GM12878 (cell line): ENCODE measurements around the gene DNAJC18. TPM values are rescaled to one million over a fixed set of nuclear protein-coding genes. Genes with fewer than 3 reads are reported as not detected.

Experiments used
- ATAC-seq: fragments of 200-7000 bp; cut with Tn5 transposase; 3 replicates; pipeline ENCODE4 v1.9.1; 2020; ENCODE audit warnings: mild to moderate bottlenecking, moderate library complexity
- BruUV-seq: library from RNA; stranded (reverse); fragments of 400-500 nt; replicated peaks from 2 replicates; lab custom pipeline; 2021; lab: Mats Ljungman, UMichigan
- CTCF ChIA-PET: fragments of 300-600 bp; sonication (Branson Sonifier 250); formaldehyde crosslinking; extraction: SDS; loops from one replicate; lab custom pipeline; 2021; ENCODE audit warnings: inconsistent platforms; lab: Yijun Ruan, JAX
- POLR2A ChIA-PET: fragments of 350-600 bp; formaldehyde crosslinking; extraction: SDS; loops from one replicate; lab custom pipeline; 2021; ENCODE audit warnings: inconsistent platforms; lab: Charles Lee
- RAD21 ChIA-PET: fragments of 300-600 bp; sonication (Branson Sonifier 250); formaldehyde crosslinking; loops from one replicate; lab custom pipeline; 2023; ENCODE audit warnings: antibody characterized with exemption; ENCODE audit not compliant: unreplicated experiment; lab: Charles Lee
- SMC1A ChIA-PET: fragments of 300-600 bp; sonication (Branson Sonifier 250); formaldehyde crosslinking; loops from one replicate; lab custom pipeline; 2023; ENCODE audit not compliant: unreplicated experiment, uncharacterized antibody; lab: Charles Lee
- DNase-seq: peaks from one replicate; pipeline ENCODE4 v3.0.0-alpha.2; 2011; ENCODE audit warnings: low read depth, low spot score
- FAIRE-seq: peaks from 3 replicates; lab custom pipeline; 2011; peaks lifted over from hg19 to GRCh38; lab: Jason Lieb, UNC
- H2AFZ ChIP-seq: 2 replicates; pipeline ENCODE4 v1.6.0; 2011; ENCODE audit warnings: low read depth, low read length, control low read depth; ENCODE audit not compliant: control insufficient read depth
- H3K27ac ChIP-seq: 2 replicates; pipeline ENCODE4 v1.5.1; 2011; ENCODE audit warnings: control low read depth; ENCODE audit not compliant: control insufficient read depth, insufficient read depth
- H3K27me3 ChIP-seq, 2 experiments: replicated peaks in 1 of 2; 2 replicates each; pipeline versions ENCODE4 v1.6.0 to v1.6.1; 2011; ENCODE audit warnings: low read length in 1 of 2; ENCODE audit not compliant: control insufficient read depth in 2 of 2, insufficient read depth in 2 of 2
- H3K36me3 ChIP-seq, 2 experiments: 2 replicates each; pipeline ENCODE4 v1.5.1; 2011; ENCODE audit warnings: low read length in 1 of 2; ENCODE audit not compliant: control insufficient read depth in 2 of 2, insufficient read depth in 2 of 2
- H3K4me1 ChIP-seq: 2 replicates; pipeline ENCODE4 v1.6.1; 2011; ENCODE audit warnings: mild to moderate bottlenecking, low read length, moderate library complexity, mixed read lengths; ENCODE audit not compliant: control insufficient read depth, insufficient read depth
- H3K4me2 ChIP-seq: 2 replicates; pipeline ENCODE4 v1.6.0; 2011; ENCODE audit warnings: control low read depth; ENCODE audit not compliant: control insufficient read depth, insufficient read depth
- H3K4me3 ChIP-seq: fragments of 200-600 bp; sonication (generic); 2 replicates; pipeline ENCODE4 v1.5.1; 2016
- H3K79me2 ChIP-seq: 2 replicates; pipeline ENCODE4 v1.6.0; 2011; ENCODE audit warnings: low read length; ENCODE audit not compliant: control insufficient read depth, insufficient read depth
- H3K9ac ChIP-seq: 2 replicates; pipeline ENCODE4 v1.8.0; 2011; ENCODE audit warnings: low read length, control low read depth, mixed read lengths; ENCODE audit not compliant: control insufficient read depth, insufficient read depth
- H3K9me3 ChIP-seq: replicated peaks from 3 replicates; pipeline ENCODE4 v1.5.1; 2011; ENCODE audit warnings: mild to moderate bottlenecking, low read length; ENCODE audit not compliant: control insufficient read depth, insufficient read depth
- H4K20me1 ChIP-seq: 2 replicates; pipeline ENCODE4 v1.6.0; 2011; ENCODE audit not compliant: control insufficient read depth, insufficient read depth
- BCL3 ChIP-seq: IDR thresholded peaks from 2 replicates; pipeline ENCODE4 v1.6.1; 2011; ENCODE audit warnings: borderline replicate concordance, low read depth, mild to moderate bottlenecking, moderate library complexity, low read length; ENCODE audit not compliant: insufficient read depth, poor library complexity, severe bottlenecking
- GABPA ChIP-seq: IDR thresholded peaks from 2 replicates; pipeline ENCODE4 v1.6.1; 2014; ENCODE audit warnings: antibody characterized with exemption, low read depth, mild to moderate bottlenecking, inconsistent platforms
- POLR2A ChIP-seq: IDR thresholded peaks from 2 replicates; pipeline ENCODE4 v1.6.1; 2011; ENCODE audit warnings: low read depth, mild to moderate bottlenecking, low read length
- SIX5 ChIP-seq: IDR thresholded peaks from 2 replicates; pipeline ENCODE4 v1.6.1; 2011; ENCODE audit warnings: mild to moderate bottlenecking, low read depth, low read length, moderate library complexity; ENCODE audit not compliant: severe bottlenecking
- SMAD5 ChIP-seq: IDR thresholded peaks from 2 replicates; pipeline ENCODE4 v1.6.1; 2016; ENCODE audit warnings: antibody characterized with exemption, low read depth
- WGBS: methylation state at CpG from one replicate; pipeline ENCODE4 v1.1.6; 2016; ENCODE audit warnings: low lambda C conversion rate; ENCODE audit not compliant: insufficient replicate concordance, insufficient coverage; ENCODE audit errors: missing lambda C conversion rate; 5-methylcytosine and 5-hydroxymethylcytosine counted together
- in situ Hi-C: fragments of 300-500 bp; cut with MboI; formaldehyde crosslinking; loops from 9 replicates; pipeline ENCODE4 v1.14.3; 2018; ENCODE audit warnings: mixed read lengths
- intact Hi-C: fragments of 100-400 bp; cut with micrococcal nuclease; formaldehyde crosslinking; loops from one replicate; pipeline ENCODE4 v1.14.2; 2022; ENCODE audit not compliant: unreplicated experiment
- polyA plus RNA-seq, 11 experiments: library from polyadenylated mRNA; depleted of rRNA in 4 of 11; unstranded in 6 of 11; stranded (reverse) in 5 of 11; fragments of >200 nt; fragmentation: Nextera tagmentation in 4 of 11; fragmentation: Illumina TruSeq in 1 of 11; extraction: Ambion mirVana in 4 of 11; extraction: Trizol in 1 of 11; gene quantifications; 1 replicate in 1 of 11; 2 replicates in 10 of 11; pipeline versions ENCODE4 v1.2.1 to v1.2.3, GENCODE V29; 2011 to 2016; ENCODE audit warnings: inconsistent platforms in 2 of 11, missing spikeins in 2 of 11, low read depth in 1 of 11
- total RNA-seq, 4 experiments: library from RNA; depleted of rRNA in 3 of 4; stranded (reverse); fragments of >200 nt in 3 of 4; fragmentation: Illumina TruSeq in 1 of 4; extraction: Trizol in 1 of 4; gene quantifications; 2 replicates each; pipeline versions ENCODE4 v1.2.1 to v1.2.3, GENCODE V29; 2013 to 2021
- TF ChIP-seq, protein P1 (sequence below): IDR thresholded peaks from 2 replicates; pipeline ENCODE4 v1.6.1; 2011; ENCODE audit warnings: low read depth, low read length, improper control_type of control experiment, borderline replicate concordance

The DNAJC18 gene
- total and polyA plus RNA-seq, 10 of the 15 experiments (the other 5 are each of a cell fraction or from before 2014, with no cell fraction given) = 6.4 to 26.7 (median 17.7) TPM

- TF ChIP-seq, protein P1, sequence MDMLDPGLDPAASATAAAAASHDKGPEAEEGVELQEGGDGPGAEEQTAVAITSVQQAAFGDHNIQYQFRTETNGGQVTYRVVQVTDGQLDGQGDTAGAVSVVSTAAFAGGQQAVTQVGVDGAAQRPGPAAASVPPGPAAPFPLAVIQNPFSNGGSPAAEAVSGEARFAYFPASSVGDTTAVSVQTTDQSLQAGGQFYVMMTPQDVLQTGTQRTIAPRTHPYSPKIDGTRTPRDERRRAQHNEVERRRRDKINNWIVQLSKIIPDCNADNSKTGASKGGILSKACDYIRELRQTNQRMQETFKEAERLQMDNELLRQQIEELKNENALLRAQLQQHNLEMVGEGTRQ = no peak
- TF ChIP-seq BCL3 = no peak
- TF ChIP-seq GABPA = no peak
- no peak for TF ChIP-seq SIX5
These were observed 63.0 kb downstream of the DNAJC18 start (continued) for GRCh38 chr5:139376364-139376763.

GRCh38 chr5:139374909-139375308, 64.4 kb downstream of the DNAJC18 start:
- POLR2A ChIA-PET = interaction anchor here (1.1 kb wide), 1 partner anchor 50 kb away, joined by 3 read pairs; no protein-coding TSS in a partner anchor
- ATAC-seq = peak; percentile 23; the same call in 2 of the 3 replicates

More at GRCh38 chr5:139374909-139375308, 64.4 kb downstream of the DNAJC18 start:
- peaks cover 0 to 5% of the 10 kb centered on the region in 2 experiments; a peak in 1 of 4 replicates for H3K36me3 ChIP-seq
- FAIRE-seq = no peak
- TF ChIP-seq POLR2A (0 out of 2 replicates have a peak, but pooled peaks have one; percentile 43), SMAD5 (no peak)
- no peaks in the 10 kb centered on the region for H3K79me2 ChIP-seq
- ChIA-PET CTCF (interaction anchor here (1.2 to 1.7 kb wide), 2 partner anchors 11 to 124 kb away, joined by 3 to 4 read pairs; no protein-coding TSS in a partner anchor), RAD21 (no interaction called here), SMC1A (interaction anchor here (0.6 kb wide), 1 partner anchor 138 kb away, joined by 3 read pairs; no protein-coding TSS in a partner anchor)
- no peak overlapping the region for H2AFZ ChIP-seq
- intact Hi-C loops = no loop called here
- H3K9ac ChIP-seq = no peak overlapping the region
- BruUV-seq = no TSS peak
- WGBS = 88% methylated on average over 2 of the region's 2 CpGs
- H3K9me3 ChIP-seq = no peaks in the 10 kb centered on the region
- H3K27me3 ChIP-seq = no peaks in the 10 kb centered on the region
- in situ Hi-C loops = no loop called here
- no peak for DNase-seq
- H4K20me1 ChIP-seq = no peaks in the 10 kb centered on the region
- H3K4me1 ChIP-seq = no peaks in the 10 kb centered on the region
- no peak overlapping the region for H3K4me2 ChIP-seq
- no peak overlapping the region for H3K27ac ChIP-seq
- no peak overlapping the region for H3K4me3 ChIP-seq
